GM18907 (cell line): ENCODE data around the gene SHLD1.

Experiments
- ATAC-seq: cut with Tn5 transposase; IDR thresholded peaks from one replicate; pipeline ENCODE4 v1.9.1; 2021; ENCODE audit warnings: mild to moderate bottlenecking, moderate library complexity; ENCODE audit not compliant: unreplicated experiment

The SHLD1 gene

DNA sequence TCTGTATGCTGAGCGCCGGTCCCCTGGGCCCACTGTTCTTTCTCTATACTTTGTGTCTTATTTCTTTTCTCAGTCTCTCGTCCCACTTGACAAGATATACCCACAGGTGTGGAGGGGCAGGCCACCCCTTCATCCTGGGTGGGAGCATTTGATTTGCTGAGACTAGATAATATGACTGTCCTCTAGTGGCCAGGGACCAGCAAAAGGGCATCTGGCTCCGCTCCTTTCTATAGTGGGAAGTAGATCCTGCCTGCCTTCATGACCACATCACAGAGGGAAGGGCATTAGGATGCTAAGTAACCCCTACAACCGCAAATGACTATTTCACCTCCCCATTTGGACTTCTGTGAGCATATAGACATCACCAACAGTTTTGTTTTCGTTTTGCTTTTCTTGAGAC lies 135.7 kb downstream of the SHLD1 start:
- ATAC-seq: no peak

DNA sequence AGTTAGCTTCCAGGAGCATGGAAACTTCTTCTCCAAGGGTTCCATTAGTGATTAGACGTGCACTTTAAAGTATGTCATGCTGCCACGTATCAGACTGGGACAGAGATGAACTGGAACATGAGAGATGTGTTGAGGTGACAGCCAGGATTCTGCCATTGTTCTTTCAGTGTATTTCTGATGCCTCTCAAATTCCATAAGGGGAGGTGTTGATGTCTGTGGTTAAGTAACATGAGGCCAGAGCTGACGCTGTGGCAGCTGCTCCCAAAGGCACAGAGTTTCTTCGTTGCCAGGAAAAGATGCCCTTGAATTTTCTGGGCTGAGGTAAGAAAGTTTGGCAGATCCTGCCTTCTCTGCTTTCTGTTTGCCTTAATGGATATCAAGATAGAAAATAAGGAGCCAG lies 136.6 kb downstream of the SHLD1 start:
- ATAC-seq: no peak

DNA sequence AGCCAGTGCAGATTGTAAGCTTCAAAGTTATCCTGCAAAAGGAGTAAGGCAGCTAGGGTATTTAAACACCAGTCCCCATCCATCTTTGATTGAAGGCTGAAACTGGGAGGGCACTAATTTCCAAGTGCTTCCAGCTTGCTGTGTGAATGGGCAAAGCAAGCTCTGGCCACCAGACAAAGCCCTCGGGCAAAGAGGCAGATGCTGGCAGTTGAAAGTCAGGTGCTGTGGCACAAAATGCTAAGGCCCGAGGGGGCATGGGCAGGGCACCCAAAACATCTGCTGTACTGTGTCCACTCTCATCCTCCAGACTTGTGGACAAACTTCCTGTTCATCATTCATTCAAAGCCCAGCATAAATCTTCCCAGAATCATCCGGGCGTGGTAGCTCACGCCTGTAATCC lies 137.2 kb downstream of the SHLD1 start:
- no peak for ATAC-seq

DNA sequence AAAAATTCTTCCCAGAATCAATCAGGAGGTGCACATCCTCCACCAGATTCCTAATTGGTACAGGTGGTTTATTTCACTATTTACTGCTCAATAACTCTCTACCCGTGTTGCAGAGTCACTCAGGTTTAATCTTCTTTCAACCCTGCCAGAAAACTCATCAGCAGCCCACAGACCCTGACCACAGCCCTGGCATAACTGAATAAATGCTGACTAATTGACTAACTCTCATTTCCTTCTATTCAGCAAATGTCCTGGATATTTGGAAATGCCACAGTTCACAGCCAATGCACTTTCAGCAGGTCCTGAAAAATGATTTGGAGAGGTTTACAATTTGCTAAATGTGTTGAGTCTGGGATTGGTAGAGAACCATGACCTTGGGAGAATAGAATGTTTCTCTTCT lies 137.8 kb downstream of the SHLD1 start:
- ATAC-seq: no peak

DNA sequence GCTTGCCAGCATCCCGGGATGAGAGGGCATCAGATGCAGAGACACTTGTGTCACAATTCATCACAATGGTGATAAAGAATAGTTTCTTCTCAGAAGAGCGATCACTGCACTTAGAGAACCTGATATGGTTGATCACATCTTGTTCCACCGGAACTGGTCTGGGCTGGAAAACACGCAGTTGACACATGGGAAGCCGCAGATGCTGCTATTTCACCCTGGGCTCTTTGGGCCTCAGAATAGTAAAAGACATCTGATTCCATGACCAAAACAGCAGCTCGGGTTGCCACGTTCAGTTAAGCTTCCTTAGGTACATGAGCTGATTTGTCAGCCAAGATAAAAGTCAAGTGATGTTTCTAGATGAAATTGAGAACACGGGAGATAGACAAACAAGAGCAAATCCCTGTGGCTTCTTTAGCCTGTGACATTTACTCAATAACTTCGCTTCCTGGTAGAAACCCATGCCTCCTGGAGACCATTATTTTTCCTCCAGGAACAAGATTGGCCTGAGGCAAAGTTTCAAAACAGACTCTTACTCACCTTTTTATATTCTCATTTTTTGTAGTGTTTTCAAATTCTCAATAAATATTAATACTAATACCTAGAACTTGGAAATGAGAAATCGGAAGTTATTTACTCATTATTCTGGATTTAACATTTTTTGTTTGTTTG lies 140.7 kb downstream of the SHLD1 start:
- ATAC-seq: no peak

DNA sequence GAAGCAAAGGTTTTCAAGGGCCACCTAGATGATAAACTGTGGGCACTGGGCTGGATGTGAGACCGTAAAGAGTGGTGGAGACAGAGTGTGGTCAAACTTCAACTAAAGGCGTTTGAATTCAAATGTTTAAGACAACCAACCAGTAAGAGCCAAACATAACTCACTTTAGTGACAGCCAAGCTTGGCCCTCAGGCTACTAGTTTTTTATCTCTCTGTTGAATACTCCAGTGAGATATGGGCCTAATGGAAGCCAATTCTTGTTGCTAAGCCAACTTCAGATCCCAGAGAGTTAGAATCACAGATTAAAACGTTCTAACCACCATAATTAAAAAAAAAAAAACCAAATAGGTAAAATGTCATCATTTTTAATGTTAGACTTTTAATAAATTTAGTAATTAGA lies 142.9 kb downstream of the SHLD1 start:
- ATAC-seq: no peak

DNA sequence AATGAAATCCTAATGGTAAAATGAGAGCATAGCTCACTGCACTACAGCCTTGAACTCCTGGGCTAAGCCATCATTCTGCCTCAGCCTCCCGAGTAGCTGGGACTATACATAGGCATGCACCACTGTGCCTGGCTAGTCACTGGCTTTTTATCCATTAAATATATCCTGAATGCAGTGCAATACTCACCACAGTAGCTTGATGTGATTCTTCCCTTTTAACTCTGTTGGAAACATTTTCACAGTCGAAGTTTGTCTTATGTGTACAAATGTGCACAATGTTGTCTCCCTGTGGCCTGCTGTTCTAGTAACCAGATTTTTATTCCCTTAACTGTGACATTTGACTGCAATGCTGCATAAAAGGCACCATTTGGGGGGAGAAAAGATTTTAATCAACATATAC lies 143.4 kb downstream of the SHLD1 start:
- no peak for ATAC-seq

DNA sequence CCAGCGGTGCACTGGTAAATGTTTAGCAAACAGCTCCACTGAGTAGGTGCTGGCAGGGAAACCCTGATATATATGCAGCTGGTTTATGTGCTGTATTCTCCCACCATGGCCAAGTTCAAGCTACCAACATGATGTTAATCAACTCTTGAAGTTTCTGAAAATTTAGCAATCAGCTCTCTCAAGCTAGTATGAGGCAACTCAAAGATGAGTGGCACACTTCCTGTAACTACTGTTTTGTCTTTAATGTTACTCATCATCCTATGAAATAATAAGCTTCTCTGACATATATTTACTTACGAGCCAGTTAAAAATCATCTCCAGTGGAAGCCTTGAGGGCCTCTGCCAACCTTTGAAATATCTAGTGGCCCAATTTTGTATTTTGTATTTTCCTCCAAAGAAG lies 145.4 kb downstream of the SHLD1 start:
- ATAC-seq: no peak

DNA sequence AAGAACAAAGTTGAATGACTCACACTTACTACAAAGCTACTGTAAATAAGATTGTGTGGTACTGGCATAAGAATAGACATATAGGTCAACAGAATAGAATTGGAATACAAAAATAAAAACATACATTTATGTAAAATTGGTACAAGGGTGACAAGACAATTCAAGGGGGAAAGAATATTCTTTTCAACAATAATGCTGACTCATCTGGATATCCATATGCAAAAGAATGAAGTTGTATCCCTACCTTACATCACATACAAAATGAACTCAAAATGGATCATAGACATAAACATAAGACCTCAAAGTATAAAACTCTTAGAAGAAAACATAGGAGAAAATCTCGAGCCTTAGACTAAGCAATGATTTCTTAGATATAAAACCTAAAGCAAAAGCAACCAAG lies 149.2 kb downstream of the SHLD1 start:
- ATAC-seq: no peak

DNA sequence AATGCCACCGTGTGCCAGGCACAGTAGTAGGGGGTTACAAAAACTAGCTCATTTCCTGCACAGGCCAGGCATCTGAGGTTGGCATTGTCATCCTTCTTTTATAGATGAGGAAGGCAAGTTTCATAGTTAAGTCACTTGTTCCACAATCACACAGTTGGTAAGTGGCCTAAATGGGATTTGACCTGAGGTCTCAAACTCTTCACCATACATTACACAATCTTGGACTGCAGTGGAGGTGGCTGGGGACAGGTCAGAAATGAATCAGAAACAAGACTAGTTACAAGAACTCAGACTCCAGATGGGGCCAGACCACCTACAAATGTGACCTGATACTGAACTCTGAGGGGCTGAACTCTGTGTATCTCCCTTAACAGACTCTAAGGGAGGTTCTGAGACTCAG lies 150.7 kb downstream of the SHLD1 start:
- no peak for ATAC-seq

DNA sequence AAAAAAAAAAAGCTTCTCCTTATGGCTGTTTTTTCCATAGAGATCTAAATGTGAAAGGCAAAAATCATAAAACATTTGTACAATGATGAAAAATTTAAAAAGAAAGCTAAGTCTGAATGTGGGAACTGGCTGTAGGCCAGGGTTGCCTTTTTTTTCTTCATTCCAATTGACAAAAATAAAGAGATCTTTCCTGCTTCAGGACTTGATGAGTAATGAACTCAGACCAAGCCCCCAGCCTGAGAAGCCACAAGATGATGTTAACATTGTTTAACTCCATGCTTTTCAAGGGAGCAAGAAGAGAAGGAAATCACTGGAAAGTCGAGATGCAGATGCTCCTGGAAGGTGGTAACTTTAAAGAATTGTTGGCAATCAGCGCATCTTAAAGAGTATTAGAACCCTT lies 158.8 kb downstream of the SHLD1 start:
- no peak for ATAC-seq

DNA sequence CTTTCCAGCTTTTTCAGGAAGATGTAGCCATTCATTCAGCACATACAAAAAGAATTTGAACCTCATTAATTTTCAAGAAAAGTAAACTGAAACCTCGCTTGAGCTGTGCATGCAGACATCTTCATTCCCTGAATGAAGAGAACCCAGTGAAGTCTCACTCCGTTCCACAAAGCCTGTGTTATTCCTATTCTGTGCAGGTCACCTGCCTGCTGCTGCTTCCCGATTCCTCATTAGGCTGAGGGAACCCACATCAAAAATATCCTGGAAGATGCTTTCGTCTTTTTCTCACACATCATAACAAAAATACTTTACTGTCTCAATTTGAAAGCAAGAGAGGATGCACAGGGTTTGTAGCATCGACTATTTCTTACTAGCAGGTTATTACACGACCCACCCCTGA lies 160.0 kb downstream of the SHLD1 start:
- no peak for ATAC-seq

DNA sequence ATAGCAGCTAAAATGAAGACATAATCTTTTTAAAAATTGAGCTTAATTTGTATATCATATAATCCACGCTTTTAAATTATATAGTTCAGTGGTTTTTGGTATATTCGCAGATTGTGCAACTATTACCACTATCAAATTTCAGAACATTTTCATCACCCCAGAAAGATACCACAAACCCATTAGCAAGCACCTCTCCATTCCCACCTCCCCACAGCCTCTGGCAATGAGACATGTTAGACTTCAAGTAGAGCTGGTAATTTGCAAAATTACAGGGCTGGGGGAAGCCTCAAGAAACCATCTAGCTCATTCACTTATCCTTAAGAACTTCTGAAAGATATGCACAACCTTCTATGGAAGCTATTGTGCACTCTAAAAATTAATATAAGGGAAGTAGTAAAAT lies 163.0 kb downstream of the SHLD1 start:
- ATAC-seq: no peak
